Loucy (cell line): ENCODE results near the gene ANO7.

Experiments used
- H2AFZ ChIP-seq: fragments of 200-600 bp; sonication (generic); 2 replicates; pipeline ENCODE4 v1.6.0; 2016; ENCODE audit warnings: antibody characterized with exemption, mild to moderate bottlenecking, low read length, moderate library complexity
- H3F3A ChIP-seq: fragments of 200-600 bp; 2 replicates; pipeline ENCODE4 v1.6.0; 2016; ENCODE audit warnings: antibody characterized with exemption, low read depth, mild to moderate bottlenecking
- H3K27me3 ChIP-seq: fragments of 200-600 bp; sonication (generic); 2 replicates; pipeline ENCODE4 v1.6.1; 2014; ENCODE audit warnings: low read length, mild to moderate bottlenecking; ENCODE audit not compliant: insufficient read depth, poor library complexity, severe bottlenecking
- H3K36me3 ChIP-seq: fragments of 200-600 bp; sonication (generic); 2 replicates; pipeline ENCODE4 v1.6.1; 2016; ENCODE audit warnings: low read length; ENCODE audit not compliant: insufficient read depth
- H3K4me1 ChIP-seq: fragments of 200-600 bp; sonication (generic); 2 replicates; pipeline ENCODE4 v1.5.1; 2014; ENCODE audit warnings: low read length, mild to moderate bottlenecking; ENCODE audit not compliant: insufficient read depth, poor library complexity, severe bottlenecking
- H3K4me2 ChIP-seq: fragments of 200-600 bp; sonication (generic); 2 replicates; pipeline ENCODE4 v1.6.0; 2014; ENCODE audit warnings: antibody characterized with exemption, low read length, low read depth, mild to moderate bottlenecking; ENCODE audit not compliant: poor library complexity, severe bottlenecking
- H3K4me3 ChIP-seq: fragments of 200-600 bp; sonication (generic); 2 replicates; pipeline ENCODE4 v1.5.1; 2014; ENCODE audit warnings: low read length, mild to moderate bottlenecking, mixed read lengths; ENCODE audit not compliant: poor library complexity, severe bottlenecking
- H3K79me2 ChIP-seq: fragments of 200-600 bp; sonication (generic); 2 replicates; pipeline ENCODE4 v1.6.1; 2014; ENCODE audit warnings: low read length; ENCODE audit not compliant: insufficient read depth
- H3K9ac ChIP-seq: fragments of 200-600 bp; sonication (generic); 2 replicates; pipeline ENCODE4 v1.6.0; 2014; ENCODE audit warnings: mild to moderate bottlenecking, low read depth, low read length, moderate library complexity; ENCODE audit not compliant: poor library complexity, severe bottlenecking
- H3K9me2 ChIP-seq: fragments of 200-600 bp; sonication (generic); replicated peaks from 2 replicates; pipeline ENCODE4 v1.6.1; 2016; ENCODE audit warnings: low read depth, low read length, mixed read lengths
- H3K9me3 ChIP-seq: fragments of 200-600 bp; sonication (generic); 2 replicates; pipeline ENCODE4 v1.6.1; 2014; ENCODE audit warnings: mild to moderate bottlenecking, antibody characterized with exemption, low read length, low read depth; ENCODE audit not compliant: insufficient read depth
- H4K20me1 ChIP-seq: fragments of 200-600 bp; sonication (generic); 2 replicates; pipeline ENCODE4 v1.6.0; 2014; ENCODE audit warnings: antibody characterized with exemption, low read length, mild to moderate bottlenecking; ENCODE audit not compliant: insufficient read depth, poor library complexity, severe bottlenecking
- CTCF ChIP-seq: fragments of 200-600 bp; sonication (generic); conservative IDR thresholded peaks from 2 replicates; pipeline ENCODE4 v1.5.1; 2014; ENCODE audit warnings: mild to moderate bottlenecking, antibody characterized with exemption, low read length
- EZH2phosphoT487 ChIP-seq: fragments of 200-600 bp; IDR thresholded peaks from 2 replicates; pipeline ENCODE4 v1.6.1; 2018; ENCODE audit warnings: antibody characterized with exemption, mild to moderate bottlenecking, moderate library complexity, borderline replicate concordance

The ANO7 gene

DNA sequence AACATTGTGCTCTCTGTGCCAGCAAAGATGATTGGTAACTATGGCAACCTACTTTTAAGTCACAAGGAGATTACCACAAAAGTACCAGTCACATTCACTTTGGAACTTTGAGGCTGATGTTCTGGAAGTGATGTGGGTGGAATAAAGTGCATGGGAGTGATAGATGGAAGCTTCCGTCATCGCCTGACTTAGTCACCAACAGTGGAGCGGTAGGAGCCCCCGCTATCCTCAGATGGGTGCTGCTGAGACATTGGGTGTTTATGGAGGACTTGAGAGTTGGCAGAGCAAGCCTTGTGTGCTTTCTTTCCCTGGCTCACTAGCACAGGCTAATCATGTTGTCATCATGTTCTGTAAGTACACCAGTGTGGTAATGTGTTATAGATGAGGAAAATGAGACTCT is 33.6 kb upstream of the ANO7 start:
- Histone ChIP-seq H3F3A (no peaks in the 10 kb centered on the region), H3K79me2 (peaks cover 19% of the 10 kb centered on the region), H3K4me3 (no peak overlapping the region), H3K4me2 (no peak overlapping the region), H4K20me1 (peaks cover 12% of the 10 kb centered on the region), H2AFZ (no peak overlapping the region), H3K9me3 (no peaks in the 10 kb centered on the region), H3K9me2 (no peaks in the 10 kb centered on the region), H3K9ac (no peak overlapping the region), H3K36me3 (peaks cover 11% of the 10 kb centered on the region; the same call in 1 of the 2 replicates), H3K27me3 (no peaks in the 10 kb centered on the region), H3K4me1 (peaks cover 19% of the 10 kb centered on the region)
- TF ChIP-seq EZH2phosphoT487 (no peak), CTCF (no peak)

- Histone ChIP-seq H3K36me3 (peaks cover 17% of the 10 kb centered on the region; the same call in 1 of the 2 replicates), H4K20me1 (peaks cover 10% of the 10 kb centered on the region)
These were observed 32.5 kb upstream of the ANO7 start for GRCh38 chr2:241155936-241156335.

GRCh38 chr2:241156971-241157441 is 31.5 kb upstream of the ANO7 start:
- Histone ChIP-seq H3K4me2 (no peak overlapping the region), H3K9me3 (no peaks in the 10 kb centered on the region), H4K20me1 (peaks cover 3% of the 10 kb centered on the region), H3K79me2 (peaks cover 3% of the 10 kb centered on the region; the same call in 1 of the 2 replicates), H2AFZ (no peak overlapping the region), H3K9ac (no peak overlapping the region), H3K4me3 (no peak overlapping the region), H3K4me1 (peaks cover 7% of the 10 kb centered on the region), H3K9me2 (no peaks in the 10 kb centered on the region), H3K36me3 (peaks cover 17% of the 10 kb centered on the region; the same call in 1 of the 2 replicates), H3F3A (no peaks in the 10 kb centered on the region), H3K27me3 (no peaks in the 10 kb centered on the region)
- TF ChIP-seq EZH2phosphoT487 (no peak), CTCF (no peak)

More at GRCh38 chr2:241155936-241156335, 32.5 kb upstream of the ANO7 start:
- Histone ChIP-seq H3K4me3 (no peak overlapping the region), H3K4me2 (no peak overlapping the region), H3K27me3 (no peaks in the 10 kb centered on the region), H3F3A (no peaks in the 10 kb centered on the region), H3K9me3 (no peaks in the 10 kb centered on the region), H3K79me2 (peaks cover 14% of the 10 kb centered on the region), H3K9me2 (no peaks in the 10 kb centered on the region), H3K9ac (no peak overlapping the region), H2AFZ (no peak overlapping the region), H3K4me1 (peaks cover 18% of the 10 kb centered on the region)
- TF ChIP-seq CTCF (no peak), EZH2phosphoT487 (no peak)
